AG04449 (cell line): ENCODE results near the gene DDX10.
A peak's percentile ranks its signal among the peaks of the same experiment; 100 is the strongest.

Experiments used
- CTCF ChIA-PET: fragments of 350-600 bp; formaldehyde crosslinking; extraction: SDS; loops from one replicate; lab custom pipeline; 2021; ENCODE audit warnings: antibody characterized with exemption; lab: Yijun Ruan, JAX
- POLR2A ChIA-PET: fragments of 400-600, 350-600 bp; formaldehyde crosslinking; extraction: SDS; loops from one replicate; lab custom pipeline; 2020; ENCODE audit warnings: antibody characterized with exemption, inconsistent platforms; lab: Yijun Ruan, JAX
- DNase-seq: peaks from one replicate; pipeline ENCODE4 v3.0.0-alpha.2; 2010; ENCODE audit warnings: low read depth, low spot score
- H3K4me3 ChIP-seq: 2 replicates; pipeline ENCODE4 v1.5.1; 2011; ENCODE audit warnings: low read depth, mild to moderate bottlenecking, control low read depth, low read length
- CTCF ChIP-seq: IDR thresholded peaks from one replicate; pipeline ENCODE4 v1.5.1; 2011; ENCODE audit warnings: mild to moderate bottlenecking, moderate library complexity, low read length, control low read depth, inconsistent platforms; ENCODE audit not compliant: insufficient read depth; ENCODE audit errors: missing control alignments

DDX10 gene

GRCh38 chr11:108945341-108945740 is 280.5 kb downstream of the DDX10 start:
- POLR2A ChIA-PET = no interaction called here
- CTCF ChIA-PET = interaction anchor here (1.6 kb wide), 1 partner anchor 13 kb away, joined by 4 read pairs; no protein-coding TSS in a partner anchor
- no peak for DNase-seq
- no peak for TF ChIP-seq CTCF
- H3K4me3 ChIP-seq = no peak overlapping the region

GRCh38 chr11:108947654-108948570 is 283.0 kb downstream of the DDX10 start:
- ChIA-PET POLR2A (no interaction called here), CTCF (no interaction called here)
- no peak for TF ChIP-seq CTCF
- no peak overlapping the region for H3K4me3 ChIP-seq
- DNase-seq = no peak

- CTCF ChIA-PET = interaction anchor here (0.8 to 1.2 kb wide), 3 partner anchors 9 to 87 kb away, joined by 3 to 4 read pairs (median 3); no protein-coding TSS in a partner anchor
- DNase-seq = no peak
- no peak for TF ChIP-seq CTCF
- POLR2A ChIA-PET = no interaction called here
- no peak overlapping the region for H3K4me3 ChIP-seq
Measured at GRCh38 chr11:108958368-108959104, 293.7 kb downstream of the DDX10 start.

- no peak for DNase-seq
- CTCF ChIA-PET = interaction anchor here (1.1 to 1.2 kb wide), 2 partner anchors 13 to 88 kb away, joined by 3 read pairs; no protein-coding TSS in a partner anchor
- POLR2A ChIA-PET = no interaction called here
- H3K4me3 ChIP-seq = 0 out of 2 replicates have a peak overlapping the region, but pooled peaks have one; percentile 9
- no peak for TF ChIP-seq CTCF
Measured at GRCh38 chr11:108959105-108959761, 294.4 kb downstream of the DDX10 start.

- ChIA-PET CTCF (interaction anchor here (1.1 kb wide), 1 partner anchor 12 kb away, joined by 3 read pairs; no protein-coding TSS in a partner anchor), POLR2A (no interaction called here)
- H3K4me3 ChIP-seq = no peak overlapping the region
- TF ChIP-seq CTCF = no peak
- no peak for DNase-seq
Measured at GRCh38 chr11:108959874-108960273, 295.0 kb downstream of the DDX10 start.
